Activated CD4-positive, alpha-beta T cell treated with anti-CD3 and anti-CD28 coated beads, Interleukin-2, amount 50 U/mL, for 48 hours (primary cell): ENCODE measurements around the gene GPR108.
"Not testable (repeated sequence)": the region's sequence is repeated elsewhere in the genome, so short reads cannot be mapped to it uniquely, and the experiment has no call there.

Experiments
- DNase-seq, 2 experiments: peaks; one replicate each; pipeline ENCODE4 v3.0.0-alpha.2; 2020

The GPR108 gene

DNA sequence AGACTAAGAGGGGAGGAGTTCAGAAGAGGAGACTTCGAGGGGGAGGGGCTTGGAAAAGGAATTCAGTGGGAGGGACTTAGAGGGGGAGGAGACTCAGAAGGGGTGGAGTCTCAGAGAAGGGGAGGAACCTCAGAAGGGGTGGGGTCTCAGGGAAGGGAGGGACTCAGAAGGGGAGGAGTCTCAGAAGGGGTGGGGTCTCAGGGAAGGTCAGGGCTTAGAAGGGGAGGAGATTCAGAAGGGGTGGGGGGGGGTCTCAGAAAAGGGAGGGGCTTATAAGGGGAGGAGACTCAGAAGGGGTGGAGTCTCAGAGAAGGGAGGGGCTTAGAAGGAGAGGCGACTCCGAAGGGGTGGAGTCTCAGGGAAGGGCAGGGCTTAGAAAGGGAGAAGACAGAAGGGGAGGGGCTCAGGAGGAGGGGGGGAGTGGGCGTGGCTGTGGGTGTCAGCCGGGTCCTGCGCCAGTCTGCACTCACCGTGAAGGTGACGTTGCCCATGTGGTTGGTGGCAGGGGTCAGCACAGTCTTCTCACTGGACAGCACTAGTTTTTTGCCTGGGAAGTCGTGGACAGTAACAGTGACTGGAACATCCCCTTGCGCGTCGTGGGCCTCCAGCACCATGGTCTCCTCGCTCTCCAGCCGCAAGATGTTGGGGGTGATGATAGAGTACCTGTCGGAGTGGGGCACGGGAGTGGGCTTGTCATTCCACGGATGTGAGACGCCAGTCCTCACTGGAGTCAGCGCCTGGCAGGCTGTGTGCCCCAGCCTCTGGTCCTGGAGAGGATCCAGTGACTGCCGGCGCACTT, 18.4 kb downstream of the GPR108 start:
- peak; percentile 22 to 41 for DNase-seq

DNA sequence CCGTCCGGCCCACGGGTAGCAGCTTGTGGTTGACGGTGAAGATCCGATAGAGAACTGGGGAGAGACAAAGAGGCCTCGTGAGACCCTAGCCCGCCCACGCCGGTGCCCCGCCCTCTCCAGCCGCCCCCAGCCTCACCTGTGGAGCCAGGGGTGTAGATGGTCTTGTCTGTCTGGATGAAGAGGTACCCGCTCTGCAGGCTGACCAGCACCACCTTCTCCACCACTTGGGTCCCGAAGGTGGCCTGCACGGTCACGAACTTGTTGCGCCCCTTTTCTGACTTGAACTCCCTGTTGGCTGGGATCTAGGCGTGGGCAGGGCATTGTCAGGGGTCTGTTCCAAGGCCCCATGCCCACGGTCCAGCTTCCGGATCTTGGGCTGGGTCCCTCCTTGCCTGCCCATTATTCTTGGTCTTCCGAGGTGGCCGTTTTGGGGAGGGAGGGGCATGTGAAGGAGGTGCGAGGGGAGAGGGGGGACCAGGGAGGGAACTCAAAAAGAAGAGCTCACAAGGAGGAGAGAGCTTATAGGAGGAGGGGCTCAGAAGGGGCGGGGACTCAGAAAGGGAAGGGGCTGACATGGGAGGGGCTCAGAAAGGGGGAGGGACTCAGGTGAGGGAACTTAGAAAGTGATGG, 19.2 kb downstream of the GPR108 start:
- no peak for DNase-seq

DNA sequence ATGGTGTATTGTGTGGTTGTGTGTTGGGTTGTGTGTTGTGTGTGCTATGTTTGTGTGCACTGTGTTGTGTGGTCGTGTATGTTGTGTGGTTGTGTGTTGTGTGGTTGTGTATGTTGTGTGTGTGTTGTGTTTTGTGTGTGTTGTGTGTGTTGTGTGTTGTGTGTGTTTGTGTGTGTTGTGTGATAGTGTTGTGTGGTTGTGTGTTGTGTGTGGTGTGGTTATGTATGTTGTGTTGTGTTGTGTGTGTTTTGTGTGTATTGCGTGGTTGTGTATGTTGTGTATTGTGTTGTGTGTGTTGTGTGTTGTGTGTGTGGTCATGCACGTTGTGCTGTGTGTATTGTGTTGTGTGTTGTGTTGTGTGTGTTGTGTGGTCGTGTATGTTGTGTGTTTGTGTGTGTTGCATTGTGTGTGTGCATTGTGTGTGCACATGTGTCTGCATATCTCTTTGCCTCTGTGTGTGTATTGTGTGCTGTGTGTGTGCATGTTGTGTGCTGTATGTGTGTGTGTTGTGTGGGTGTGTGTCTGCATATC, 19.9 kb downstream of the GPR108 start:
- DNase-seq, result no peak

DNA sequence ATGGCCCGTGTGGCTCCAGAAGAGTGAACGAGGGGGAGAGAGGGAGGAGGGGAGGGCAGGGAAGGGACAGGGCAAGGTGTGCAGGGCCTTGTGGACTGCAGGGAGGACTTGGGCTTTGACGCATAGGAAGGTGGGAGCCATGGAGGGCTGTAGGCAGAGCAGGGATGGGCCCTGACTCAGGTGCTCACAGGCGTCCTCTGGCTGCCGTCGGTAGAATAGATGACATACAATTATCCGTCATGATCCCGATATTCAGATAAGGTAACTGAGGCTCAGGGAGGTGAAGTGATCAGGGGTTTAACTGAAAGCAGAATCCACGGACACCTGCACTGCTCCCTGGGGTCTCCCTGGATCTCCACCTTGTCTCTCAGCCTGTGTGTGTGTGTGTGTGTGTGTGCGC, 20.3 kb downstream of the GPR108 start:
- DNase-seq, result no peak

DNA sequence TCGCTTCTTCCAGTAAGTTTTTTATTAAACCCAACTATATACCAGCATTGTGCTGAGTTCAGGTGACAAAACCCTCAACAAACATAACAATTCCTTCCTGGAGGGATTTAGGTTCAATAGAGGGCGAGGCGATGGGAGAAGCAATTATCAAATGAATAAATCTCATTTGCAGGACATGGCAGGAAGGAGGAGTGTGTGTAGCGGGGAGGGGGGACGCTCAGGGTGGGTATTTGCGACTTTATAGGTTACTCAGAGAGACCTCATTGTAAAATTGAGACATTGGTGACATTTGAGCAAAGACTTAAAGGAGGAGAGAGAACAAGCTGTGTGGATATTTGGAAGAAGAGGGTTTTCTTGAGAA, 20.8 kb downstream of the GPR108 start:
- DNase-seq, result no peak

DNA sequence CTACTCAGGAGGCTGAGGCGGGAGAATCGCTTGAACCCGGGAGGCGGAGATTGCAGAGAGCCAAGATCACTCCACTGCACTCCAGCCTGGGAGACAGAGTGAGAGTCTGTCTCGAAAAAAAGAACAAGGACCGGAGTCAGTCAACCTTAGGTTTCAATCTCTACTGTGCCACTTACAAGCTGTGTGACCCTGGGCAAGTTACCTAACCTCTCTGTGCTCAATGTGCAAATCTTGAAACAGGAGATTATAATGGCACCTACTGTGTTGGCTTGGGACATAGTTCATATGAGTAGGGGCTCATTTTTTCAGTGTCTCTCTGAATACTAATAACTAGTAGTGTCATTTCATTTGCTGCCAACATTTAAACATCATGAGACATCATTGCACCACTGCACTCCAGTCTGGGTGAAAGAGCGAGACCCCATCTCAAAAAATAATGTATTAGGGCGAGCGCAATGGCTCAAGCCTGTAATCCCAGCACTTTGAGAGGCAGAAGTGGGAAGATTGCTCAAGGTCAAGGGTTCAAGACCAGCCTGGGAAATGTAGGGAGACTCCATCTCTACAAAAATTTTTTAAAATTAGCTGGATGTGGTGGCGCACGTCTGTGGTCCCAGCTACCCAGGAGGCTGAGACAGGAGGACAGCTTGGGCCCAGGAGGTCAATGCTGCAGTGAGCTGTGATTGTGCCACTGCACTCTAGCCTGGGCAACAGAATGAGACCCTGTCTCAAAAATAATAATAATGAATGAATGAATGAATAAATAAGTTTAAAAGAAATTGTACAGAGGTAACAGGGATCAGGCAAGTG, 22.4 kb downstream of the GPR108 start:
- no peak for DNase-seq

DNA sequence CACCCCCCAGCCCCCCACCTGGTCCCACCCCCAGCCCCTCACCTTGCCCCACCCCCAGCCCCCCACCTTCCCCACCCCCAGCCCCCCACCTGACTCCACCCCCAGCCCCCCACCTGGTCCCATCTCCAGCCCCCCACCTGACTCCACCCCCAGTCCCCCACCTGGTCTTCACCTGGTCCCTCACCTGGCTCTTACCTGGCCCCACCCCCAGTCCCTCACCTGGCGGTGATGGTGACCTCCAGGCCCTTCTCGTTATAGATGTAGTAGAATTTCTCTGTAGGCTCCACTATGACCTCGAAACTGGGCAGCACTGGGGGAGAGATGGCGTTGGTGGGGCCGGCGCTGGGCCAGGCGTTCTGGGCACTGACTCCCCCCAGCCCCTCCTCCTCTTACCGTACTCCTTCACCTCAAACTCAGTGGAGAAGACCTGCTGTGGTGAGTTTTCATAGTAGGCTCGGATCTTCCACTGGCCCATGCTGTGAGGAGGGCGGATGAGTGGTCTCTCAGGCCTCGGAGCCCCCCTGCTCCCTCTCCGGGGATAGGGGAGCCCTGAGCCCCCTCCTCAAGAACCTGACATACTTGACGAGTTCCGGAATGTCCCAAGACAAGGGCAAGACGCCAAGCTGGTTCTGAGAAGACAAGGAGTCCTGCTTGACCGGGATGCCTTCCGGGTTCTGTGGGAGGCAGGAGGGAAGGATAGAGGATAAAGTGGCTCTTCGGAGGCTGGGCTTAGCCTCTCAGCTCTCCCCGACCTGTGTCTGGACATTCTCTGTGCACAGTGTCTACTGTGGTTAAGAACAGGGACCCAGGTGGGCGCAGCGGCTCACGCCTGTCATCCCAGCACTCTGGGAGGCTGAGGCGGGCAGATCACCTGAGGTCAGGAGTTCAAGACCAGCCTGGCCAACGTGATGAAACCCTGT, 23.3 kb downstream of the GPR108 start:
- DNase-seq, result no peak

DNA sequence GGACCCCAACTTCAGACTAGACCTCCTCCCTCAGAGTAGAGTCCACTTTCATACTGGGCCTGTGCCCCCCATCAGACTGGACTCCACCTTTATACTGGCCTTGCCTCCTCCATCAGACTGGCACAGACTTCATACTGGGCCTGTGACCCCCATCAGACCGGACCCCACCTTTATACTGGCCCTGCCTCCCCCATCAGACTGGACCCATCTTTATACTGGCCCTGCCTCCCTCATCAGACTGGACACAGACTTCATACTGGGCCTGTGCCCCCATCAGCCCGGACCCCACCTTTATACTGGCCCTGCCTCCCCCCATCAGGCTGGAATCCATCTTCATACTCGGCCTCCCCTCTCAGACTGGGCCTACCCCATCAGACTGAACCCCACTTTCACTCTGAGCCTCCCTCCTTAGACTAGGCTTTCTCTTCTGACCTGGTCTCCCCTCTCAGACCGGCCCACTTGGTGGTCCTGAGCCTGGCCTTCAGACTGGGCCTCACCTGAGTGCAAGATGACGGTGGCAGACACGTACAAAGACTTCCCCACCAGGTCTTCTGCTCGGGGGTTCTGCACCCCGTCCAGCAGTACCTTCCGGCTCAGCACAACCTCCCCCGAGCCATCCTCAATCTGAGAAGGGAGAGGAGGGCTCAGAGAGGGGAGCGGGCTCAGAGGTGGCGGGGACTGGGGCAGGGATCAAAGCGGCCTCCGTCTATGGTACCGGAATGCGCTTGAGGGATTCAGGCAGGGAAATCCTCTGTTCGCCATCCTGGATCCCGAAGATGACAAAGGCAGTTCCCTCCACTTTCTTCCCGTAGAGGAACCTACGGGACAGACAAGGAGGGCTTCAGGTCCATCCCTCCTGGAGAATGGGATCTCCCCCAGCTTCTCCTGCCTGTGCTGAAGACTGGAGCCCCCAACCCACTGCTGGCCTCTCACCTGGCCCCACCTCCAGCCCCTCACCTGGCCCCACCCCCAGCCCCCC, 24.4 kb downstream of the GPR108 start:
- no peak for DNase-seq

DNA sequence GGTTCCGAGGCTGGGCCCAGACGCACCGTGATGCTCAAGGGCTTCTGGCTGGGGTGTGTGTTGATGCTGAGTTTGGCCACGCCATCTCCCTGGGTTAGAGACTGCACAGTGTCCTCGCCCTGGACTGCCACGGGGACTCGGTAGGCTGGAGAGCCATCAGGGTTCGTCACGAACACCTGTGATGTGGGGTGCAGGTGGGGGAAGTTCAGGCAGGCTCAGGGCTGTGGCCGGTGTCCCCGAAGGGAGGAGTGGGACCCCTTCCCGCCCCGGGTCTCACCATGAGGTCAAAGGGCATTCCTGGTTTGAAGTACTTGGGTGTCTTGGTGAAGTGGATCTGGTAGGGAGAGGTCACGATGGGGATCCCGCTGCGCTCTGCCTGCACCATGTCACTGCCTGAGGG, 25.1 kb downstream of the GPR108 start:
- no peak for DNase-seq

DNA sequence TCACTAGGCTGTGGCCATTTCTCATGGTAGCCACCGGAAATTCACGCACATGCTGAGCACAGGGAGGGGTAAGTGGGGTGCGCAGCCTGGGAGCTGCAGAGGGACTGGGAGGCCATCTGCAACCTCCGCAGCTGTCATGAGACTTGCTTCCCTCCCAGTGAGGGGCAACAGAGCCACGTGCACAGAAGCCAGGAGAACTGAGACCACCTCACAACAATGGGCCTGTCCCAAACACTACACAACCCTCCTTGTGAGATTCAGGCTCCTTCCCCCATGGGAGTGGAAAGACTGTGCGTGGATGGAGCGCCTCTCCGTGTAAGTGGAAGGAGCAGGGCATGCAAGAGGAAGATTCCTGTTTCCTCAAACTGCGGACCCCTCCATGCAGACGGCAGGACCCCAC, 25.8 kb downstream of the GPR108 start:
- DNase-seq, result no peak

DNA sequence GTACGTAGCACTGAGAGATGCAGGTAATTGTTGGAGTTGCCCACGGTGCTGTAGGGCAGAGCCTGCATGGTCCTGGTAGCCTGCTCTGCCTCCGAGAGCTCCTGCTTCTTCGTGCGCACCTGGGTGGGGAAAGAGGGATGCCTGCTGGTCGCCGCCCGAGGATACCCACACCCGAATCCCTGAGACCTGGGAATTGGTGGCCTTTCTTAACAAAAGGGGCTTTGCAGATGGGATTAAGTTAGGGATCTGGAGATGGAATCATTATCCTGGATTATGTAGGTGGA, 26.4 kb downstream of the GPR108 start:
- no peak for DNase-seq

DNA sequence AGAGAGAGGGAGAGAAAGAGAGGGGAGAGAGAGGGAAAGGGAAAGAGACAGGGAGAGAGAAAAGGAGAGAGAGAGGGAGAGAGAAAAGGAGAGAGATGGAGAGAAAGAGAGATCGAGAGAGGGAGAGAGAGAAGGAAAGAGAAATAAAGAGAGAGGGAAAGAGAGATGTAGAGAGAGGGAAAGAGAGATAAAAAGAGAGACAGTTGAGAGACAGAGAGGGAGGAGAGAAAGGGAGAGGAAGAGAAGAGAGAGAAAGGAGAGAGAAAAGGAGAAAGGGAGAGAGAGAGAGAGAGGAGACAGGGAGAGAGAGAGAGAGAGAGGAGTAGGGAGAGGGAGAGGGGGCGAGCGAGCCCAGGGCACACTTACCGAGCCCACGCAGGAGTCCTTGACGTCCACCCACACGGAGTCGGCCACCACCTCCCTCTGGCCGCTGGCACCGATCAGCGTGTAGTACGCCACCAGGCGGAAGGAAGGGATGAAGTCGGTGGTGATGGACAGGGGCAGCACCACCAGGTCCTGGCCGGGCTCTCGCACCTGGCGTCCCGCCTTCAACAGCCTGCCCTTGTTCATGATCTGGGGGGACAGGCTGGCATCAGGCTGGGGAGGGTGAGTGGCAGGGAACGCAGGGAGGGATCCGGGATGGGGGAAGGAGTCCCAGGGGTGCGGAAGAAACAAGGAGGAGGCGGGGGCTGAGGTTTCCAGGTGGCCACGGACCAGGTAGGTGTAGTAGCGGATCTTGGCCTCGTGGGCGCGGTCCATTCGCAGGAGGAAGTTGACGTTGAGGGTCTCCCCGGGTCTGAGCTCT, 26.9 kb downstream of the GPR108 start:
- peak in 1 of 2 experiments; percentile 23 for DNase-seq

DNA sequence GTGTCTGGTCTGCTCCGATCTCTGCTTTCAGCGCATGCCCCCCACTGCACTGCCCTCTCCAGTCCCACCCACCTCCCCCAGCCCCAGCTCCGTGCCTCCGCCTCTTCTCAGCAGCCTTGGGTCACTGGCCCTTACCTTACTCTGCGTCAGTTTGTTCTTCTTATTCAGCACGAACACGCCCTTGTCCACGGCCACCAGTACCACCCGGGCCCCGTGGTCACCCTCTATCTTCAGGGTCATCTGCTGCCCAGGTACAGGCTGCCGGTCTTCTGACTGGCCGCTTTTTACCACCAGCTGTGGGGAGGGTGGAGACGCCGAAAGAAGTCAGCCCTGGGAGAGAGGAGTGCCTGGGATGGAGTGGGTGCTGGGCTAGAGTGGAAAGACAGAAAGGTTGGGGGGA, 27.8 kb downstream of the GPR108 start:
- DNase-seq, result no peak

DNA sequence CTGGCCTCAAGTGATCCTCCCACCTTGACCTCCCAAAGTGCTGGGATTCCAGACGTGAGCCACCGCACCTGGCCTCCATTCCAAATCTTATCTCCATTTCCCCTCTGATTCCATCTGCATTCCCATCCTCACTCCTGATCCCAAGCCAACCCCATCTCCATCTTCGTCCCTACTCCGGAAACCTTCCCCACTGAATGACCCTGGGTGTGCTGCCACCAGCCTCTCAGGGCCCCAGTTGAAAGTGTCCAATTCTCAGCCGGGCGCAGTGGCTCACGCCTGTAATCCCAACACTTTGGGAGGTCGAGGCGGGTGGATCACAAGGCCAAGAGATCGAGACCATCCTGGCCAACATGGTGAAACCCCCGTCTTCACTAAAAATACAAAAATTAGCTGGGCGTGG, 28.5 kb downstream of the GPR108 start:
- DNase-seq, result not testable (repeated sequence)

DNA sequence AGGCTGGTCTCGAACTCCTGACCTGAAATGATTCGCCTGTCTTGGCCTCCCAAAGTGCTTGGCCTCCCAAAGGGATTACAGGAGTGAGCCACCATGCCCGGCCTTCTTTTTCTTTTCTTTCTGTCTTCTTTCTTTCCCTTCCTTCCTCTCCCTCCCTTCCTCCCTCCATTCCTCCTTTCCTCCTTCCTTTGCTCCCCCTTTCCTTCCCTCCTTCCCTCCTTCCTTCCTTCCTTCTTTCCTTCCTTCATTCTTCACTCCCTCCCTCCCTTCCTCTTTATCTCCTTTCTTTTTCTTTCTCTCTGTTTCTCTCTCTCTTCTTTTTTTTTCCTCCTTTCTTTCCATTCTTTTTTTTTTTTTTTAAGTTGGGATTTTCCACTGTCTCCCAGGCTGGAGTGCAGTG, 29.0 kb downstream of the GPR108 start:
- no peak for DNase-seq

DNA sequence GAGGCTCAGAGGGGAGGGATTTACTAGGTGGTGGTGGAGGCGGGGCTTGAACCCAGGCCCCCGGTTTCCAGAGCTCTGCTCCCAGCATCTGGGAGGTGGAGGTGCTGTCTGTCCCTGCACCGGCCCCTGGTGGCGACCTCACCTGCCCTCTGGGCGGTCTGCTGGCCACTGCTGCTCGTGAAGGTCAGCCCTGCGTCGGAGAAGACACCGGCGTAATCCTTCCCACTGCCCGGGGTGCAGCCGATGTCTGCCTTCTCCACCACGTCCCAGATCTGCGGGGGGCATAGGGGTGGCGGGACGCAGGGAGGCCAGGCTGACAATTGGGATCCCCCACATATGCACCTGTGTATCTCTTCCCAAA, 29.7 kb downstream of the GPR108 start:
- DNase-seq, result no peak

DNA sequence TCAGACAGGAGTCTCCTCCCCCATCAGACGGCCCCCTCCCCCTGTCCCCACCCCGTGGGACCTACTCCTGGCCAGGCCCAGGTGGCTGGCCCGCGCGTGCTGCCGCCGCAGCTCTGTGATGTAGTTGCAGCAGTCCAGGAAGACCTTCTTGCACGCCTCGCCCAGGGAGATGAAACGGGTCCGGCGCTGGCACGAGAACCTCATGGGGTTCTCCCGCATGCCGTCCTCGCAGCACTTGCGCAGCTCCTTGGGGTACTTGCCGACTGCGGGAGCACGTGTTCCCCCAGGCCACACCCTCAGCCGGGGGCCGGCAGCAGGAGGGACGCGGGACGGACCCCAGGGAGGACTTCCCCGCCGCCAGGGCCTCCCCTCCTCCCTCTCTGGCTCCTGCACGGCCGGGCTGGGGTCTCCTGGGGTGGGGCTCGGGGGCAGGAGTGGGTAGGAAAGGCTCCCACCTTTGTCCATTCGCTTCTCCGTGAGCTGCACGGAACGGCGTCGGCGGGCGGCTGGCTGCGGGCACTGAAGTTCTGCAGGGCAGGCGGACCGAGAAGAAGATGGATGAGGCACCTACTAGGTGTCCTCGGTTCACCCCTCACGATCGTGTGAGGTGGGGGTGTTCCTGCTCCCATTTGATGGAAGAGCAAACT, 30.2 kb downstream of the GPR108 start:
- no peak for DNase-seq

DNA sequence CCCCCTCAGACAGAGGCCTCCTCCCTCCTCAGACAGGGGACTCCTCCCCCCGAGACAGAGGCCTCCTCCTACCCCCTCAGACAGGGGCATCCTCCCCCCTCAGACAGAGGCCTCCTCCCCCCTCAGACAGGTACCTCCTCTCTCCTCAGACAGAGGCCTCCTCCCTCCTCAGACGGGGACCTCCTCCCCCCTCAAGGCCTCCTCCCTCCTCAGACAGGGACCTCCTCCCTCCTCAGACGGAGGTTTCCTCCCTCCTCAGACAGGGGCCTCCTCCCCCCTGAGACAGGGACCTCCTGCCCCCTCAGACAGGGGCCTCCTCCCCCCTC, 30.8 kb downstream of the GPR108 start:
- DNase-seq, result no peak

DNA sequence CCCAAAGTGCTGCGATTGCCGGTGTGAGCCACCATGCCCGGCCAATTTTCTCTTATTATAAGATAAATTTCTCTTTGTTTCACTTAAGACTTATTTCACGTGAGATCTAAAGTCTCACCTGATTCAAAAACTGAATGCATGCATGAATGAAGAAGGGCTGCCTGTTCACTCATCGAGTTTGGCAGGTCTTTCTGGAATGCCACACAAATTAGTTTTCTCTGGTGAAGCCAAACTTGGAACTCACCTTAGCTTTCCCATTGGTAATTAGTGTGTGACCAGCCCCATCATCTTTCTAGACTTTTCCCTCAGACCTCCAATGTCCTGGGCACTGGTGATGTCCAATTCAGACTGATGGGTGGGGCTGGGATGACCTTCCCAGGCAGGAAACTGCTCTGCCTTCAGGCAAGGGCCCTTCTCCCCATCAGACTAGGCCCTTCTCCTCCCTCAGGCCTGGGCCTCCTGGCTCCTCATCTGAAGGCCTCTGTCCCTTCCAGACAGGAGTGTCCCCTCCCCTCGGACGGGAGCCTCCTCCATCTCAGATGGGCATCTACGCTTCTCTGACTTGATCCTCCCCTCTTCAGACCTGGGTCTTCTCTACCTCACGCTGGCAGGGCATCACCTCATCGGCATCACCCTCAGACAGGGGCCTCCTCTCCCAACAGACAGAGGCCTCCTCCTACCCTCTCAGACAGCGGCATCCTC, 31.3 kb downstream of the GPR108 start:
- DNase-seq, result no peak
